Activated naive CD4-positive, alpha-beta T cell treated with anti-CD3 and anti-CD28 coated beads for 36 hours (primary cell): Measurements from ENCODE around the gene ZNF827. TPM values are rescaled to one million over a fixed set of nuclear protein-coding genes. Genes with fewer than 3 reads are reported as not detected.

Source experiments
- CTCF ChIA-PET: fragments of 350-600 bp; sonication (Branson Sonifier 250); formaldehyde crosslinking; loops from one replicate; lab custom pipeline; 2021; ENCODE audit warnings: antibody characterized with exemption; lab: Charles Lee
- DNase-seq: peaks from one replicate; pipeline ENCODE4 v3.0.0-alpha.2; 2020
- H3K27ac Mint-ChIP-seq: one replicate; pipeline ENCODE4 v1.8.0; 2021; ENCODE audit warnings: mild to moderate bottlenecking, mixed read lengths
- H3K27me3 Mint-ChIP-seq: one replicate; pipeline ENCODE4 v1.8.0; 2021; ENCODE audit warnings: low read depth, mixed read lengths
- H3K36me3 Mint-ChIP-seq: one replicate; pipeline ENCODE4 v1.8.0; 2021; ENCODE audit warnings: low read depth, mixed read lengths
- H3K4me1 Mint-ChIP-seq: one replicate; pipeline ENCODE4 v1.8.0; 2021; ENCODE audit warnings: low read depth, mixed read lengths
- H3K4me3 Mint-ChIP-seq: one replicate; pipeline ENCODE4 v1.8.0; 2021; ENCODE audit warnings: mild to moderate bottlenecking, moderate library complexity, mixed read lengths
- H3K9me3 Mint-ChIP-seq: one replicate; pipeline ENCODE4 v1.8.0; 2021; ENCODE audit warnings: mixed read lengths
- intact Hi-C: fragments of 100-400 bp; cut with micrococcal nuclease; formaldehyde crosslinking; loops from one replicate; pipeline ENCODE4 v1.15.1; 2023
- total RNA-seq, 2 experiments: library from RNA; stranded (reverse); gene quantifications; one replicate each; pipeline ENCODE4 v1.2.3, GENCODE V29; 2021

Gene ZNF827
- 10 to 100 TPM; 15.6 to 17.5 TPM for total RNA-seq

DNA sequence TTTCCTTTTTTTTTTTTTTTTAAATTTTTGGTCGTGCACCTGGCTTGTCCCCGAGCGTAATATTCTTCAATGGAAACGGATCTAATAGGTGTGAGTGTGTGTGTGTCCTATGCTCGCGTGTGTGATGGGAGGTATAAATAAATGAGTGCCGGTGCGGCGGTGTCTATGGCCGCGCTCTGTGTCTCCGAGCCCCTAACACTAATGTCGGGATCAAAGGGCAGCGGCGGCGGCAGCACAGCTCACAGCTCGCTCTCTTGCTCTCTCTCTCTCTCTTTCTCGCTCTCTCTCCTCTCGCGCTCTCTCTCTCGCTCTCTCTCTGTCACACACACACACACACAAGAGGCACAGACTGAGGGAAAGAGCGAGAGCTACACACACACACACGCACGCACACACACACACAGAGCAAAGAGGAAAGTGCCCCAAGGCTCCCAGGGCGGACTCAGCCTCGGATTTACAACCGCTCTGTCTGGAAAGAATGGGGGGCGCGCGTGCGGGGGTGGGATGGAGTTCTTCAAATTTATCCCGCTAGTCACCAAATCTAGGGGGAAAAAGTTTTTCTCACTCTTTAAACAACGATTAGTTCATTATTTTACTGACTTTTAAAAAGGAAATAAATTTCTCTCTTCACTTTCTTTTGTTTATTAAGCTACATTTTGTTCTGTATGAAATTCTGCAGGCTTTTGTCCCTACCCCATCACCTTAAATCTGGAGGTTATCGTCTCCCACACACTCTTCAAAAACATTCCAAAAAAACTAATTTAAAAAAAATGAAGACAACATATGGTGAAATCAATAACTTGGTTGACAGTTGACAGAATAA is at the start of gene ZNF827:
Gene ZNF827 (minus strand): TSS at position 206 of the 823 bp plus-strand sequence. CDS start 416 bp downstream, outside the sequence.
- CTCF ChIA-PET, result interaction anchor here (0.9 to 1.4 kb wide), 3 partner anchors 51 to 241 kb away, joined by 3 read pairs; no protein-coding TSS in a partner anchor
- intact Hi-C loops, result loop anchor here (1.0 to 10.0 kb wide), 13 partner anchors 17 to 1764 kb away; partner anchors contain the start of genes MMAA and OTUD4
- H3K36me3 Mint-ChIP-seq, result peaks cover 4% of the 10 kb centered on the region
- H3K9me3 Mint-ChIP-seq, result no peaks in the 10 kb centered on the region
- H3K4me3 Mint-ChIP-seq, result peak within 1 kb of the TSS; percentile 100
- DNase-seq, result peak; percentile 78
- H3K27ac Mint-ChIP-seq, result peak within 1 kb of the TSS; percentile 100
- no peaks in the 10 kb centered on the region for H3K27me3 Mint-ChIP-seq
- peaks cover 39% of the 10 kb centered on the region for H3K4me1 Mint-ChIP-seq

GRCh38 chr4:145984563-145984962 is 45.9 kb upstream of the ZNF827 start:
- Mint-ChIP-seq H3K9me3 (no peaks in the 10 kb centered on the region), H3K27me3 (no peaks in the 10 kb centered on the region), H3K36me3 (no peaks in the 10 kb centered on the region), H3K4me3 (no peak overlapping the region), H3K27ac (no peak overlapping the region), H3K4me1 (no peaks in the 10 kb centered on the region)
- intact Hi-C loops, result no loop called here
- no peak for DNase-seq
- CTCF ChIA-PET, result no interaction called here

DNA sequence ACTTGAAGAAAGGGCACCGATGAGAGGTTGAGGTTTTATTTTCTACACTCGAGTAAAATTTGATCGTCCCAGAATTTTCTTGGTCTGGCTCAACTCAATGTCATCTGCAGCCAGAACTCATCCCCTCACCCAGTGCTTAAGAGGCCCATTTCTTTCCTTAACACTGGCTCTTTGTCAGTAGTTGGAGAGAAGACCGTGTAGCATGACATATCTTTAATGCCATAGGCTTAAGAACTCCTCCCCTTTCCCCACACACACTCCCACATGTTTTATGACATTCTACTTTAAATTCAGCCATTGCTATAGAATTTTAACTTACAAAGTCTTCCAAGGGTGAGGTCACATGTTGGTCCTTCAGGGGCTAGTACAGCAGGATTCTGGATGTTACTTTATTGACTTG is 44.2 kb upstream of the ZNF827 start:
- DNase-seq, result no peak
- Mint-ChIP-seq H3K36me3 (no peaks in the 10 kb centered on the region), H3K27ac (no peak overlapping the region), H3K4me1 (no peaks in the 10 kb centered on the region), H3K27me3 (no peaks in the 10 kb centered on the region), H3K4me3 (no peak overlapping the region), H3K9me3 (no peaks in the 10 kb centered on the region)
- intact Hi-C loops, result no loop called here
- CTCF ChIA-PET, result interaction anchor here (0.9 kb wide), 1 partner anchor 27 kb away, joined by 3 read pairs; no protein-coding TSS in a partner anchor

GRCh38 chr4:145979160-145979559 is 40.5 kb upstream of the ZNF827 start:
- no peaks in the 10 kb centered on the region for H3K9me3 Mint-ChIP-seq
- H3K4me3 Mint-ChIP-seq, result no peak overlapping the region

GRCh38 chr4:145976680-145977079 is 38.1 kb upstream of the ZNF827 start:
- H3K4me1 Mint-ChIP-seq, result no peaks in the 10 kb centered on the region
- H3K36me3 Mint-ChIP-seq, result no peaks in the 10 kb centered on the region
- no peaks in the 10 kb centered on the region for H3K9me3 Mint-ChIP-seq
- CTCF ChIA-PET, result no interaction called here
- H3K4me3 Mint-ChIP-seq, result no peak overlapping the region
- H3K27ac Mint-ChIP-seq, result no peak overlapping the region
- intact Hi-C loops, result no loop called here
- no peaks in the 10 kb centered on the region for H3K27me3 Mint-ChIP-seq
- no peak for DNase-seq

More at GRCh38 chr4:145979160-145979559, 40.5 kb upstream of the ZNF827 start:
- H3K36me3 Mint-ChIP-seq, result no peaks in the 10 kb centered on the region
- no peaks in the 10 kb centered on the region for H3K4me1 Mint-ChIP-seq
- no peak overlapping the region for H3K27ac Mint-ChIP-seq
- DNase-seq, result no peak
- H3K27me3 Mint-ChIP-seq, result no peaks in the 10 kb centered on the region
- CTCF ChIA-PET, result no interaction called here
- intact Hi-C loops, result no loop called here

DNA sequence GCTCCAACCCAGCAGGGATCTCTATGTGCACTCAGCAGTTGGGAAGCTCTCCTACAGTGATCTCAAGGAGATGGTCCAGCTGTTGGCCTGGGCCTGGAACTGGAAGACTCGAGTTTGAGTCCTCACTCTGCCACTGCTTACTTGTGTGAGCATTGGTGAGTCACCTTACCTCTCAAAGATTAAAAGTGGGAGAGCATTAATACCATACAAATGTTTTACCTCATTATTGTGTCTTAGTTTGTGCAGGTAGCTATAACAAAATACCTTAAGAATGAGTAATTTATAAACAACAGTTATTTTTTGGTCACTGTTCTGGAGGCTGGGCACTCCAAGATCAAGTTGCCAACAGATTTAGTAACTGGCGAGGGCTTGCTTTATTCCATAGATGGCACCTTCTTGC is 21.4 kb upstream of the ZNF827 start:
- H3K9me3 Mint-ChIP-seq, result peaks cover 12% of the 10 kb centered on the region
- DNase-seq, result no peak
- peaks cover 2% of the 10 kb centered on the region for H3K27me3 Mint-ChIP-seq
- CTCF ChIA-PET, result no interaction called here
- no peak overlapping the region for H3K4me3 Mint-ChIP-seq
- intact Hi-C loops, result no loop called here
- no peaks in the 10 kb centered on the region for H3K4me1 Mint-ChIP-seq
- H3K36me3 Mint-ChIP-seq, result no peaks in the 10 kb centered on the region
- H3K27ac Mint-ChIP-seq, result no peak overlapping the region

DNA sequence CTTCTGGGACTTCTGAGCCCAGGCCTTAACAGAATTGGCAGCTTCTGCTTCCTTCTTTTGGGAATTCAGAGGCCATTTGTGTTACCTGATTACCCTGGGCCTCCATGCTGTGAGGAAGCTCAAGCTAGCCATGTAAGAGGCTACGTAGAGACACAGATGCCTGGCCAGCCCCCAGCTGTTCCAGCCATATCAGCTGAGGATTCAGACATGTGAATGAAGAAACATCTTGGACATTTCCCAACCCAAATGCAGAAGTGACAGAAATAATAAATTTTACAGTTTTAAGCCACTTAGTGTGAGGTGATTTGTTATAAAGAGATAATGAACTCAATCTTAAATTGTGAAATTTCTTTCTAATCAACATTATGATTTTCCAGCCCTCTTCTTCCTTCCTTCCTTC is 18.7 kb upstream of the ZNF827 start:
- no peak overlapping the region for H3K27ac Mint-ChIP-seq
- no peak overlapping the region for H3K4me3 Mint-ChIP-seq
- no peaks in the 10 kb centered on the region for H3K36me3 Mint-ChIP-seq
- CTCF ChIA-PET, result interaction anchor here (0.6 to 2.7 kb wide), 2 partner anchors 12 to 192 kb away, joined by 5 to 12 read pairs; no protein-coding TSS in a partner anchor
- no peaks in the 10 kb centered on the region for H3K4me1 Mint-ChIP-seq
- H3K27me3 Mint-ChIP-seq, result no peaks in the 10 kb centered on the region
- intact Hi-C loops, result loop anchor here (2.0 to 5.0 kb wide), 2 partner anchors 960 to 1139 kb away; no protein-coding TSS in a partner anchor
- no peak for DNase-seq
- H3K9me3 Mint-ChIP-seq, result peaks cover 6% of the 10 kb centered on the region

DNA sequence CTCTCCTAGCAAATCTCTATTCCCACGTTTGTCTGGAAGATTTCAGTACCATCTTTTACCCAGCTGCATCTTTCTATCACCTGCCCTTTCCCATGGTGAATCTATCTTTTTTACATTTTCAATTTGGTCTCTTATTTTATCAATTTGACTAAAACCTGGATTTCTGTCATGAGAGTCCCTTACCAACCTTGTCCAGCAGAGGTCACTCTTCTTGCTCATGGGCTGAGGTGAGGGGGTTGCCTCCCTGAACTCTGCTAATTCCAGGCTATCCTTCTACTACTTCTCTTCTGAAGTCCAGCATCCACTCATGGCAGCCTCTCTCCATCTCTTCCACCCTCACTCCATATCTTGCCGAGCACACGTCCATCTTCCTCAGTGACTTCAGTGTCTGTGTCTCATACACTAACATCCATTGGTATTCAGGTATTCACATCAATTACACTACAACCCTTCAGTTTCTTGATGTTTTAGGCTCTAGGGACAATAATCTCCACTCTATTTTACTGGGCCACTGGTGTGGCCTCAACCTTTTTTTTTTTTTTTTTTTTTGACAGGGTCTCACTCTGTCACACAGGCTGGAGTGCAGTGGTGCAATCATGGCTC is 17.8 kb upstream of the ZNF827 start:
- H3K27me3 Mint-ChIP-seq, result no peaks in the 10 kb centered on the region
- no peaks in the 10 kb centered on the region for H3K36me3 Mint-ChIP-seq
- H3K27ac Mint-ChIP-seq, result no peak overlapping the region
- peak; percentile 41 for DNase-seq
- CTCF ChIA-PET, result interaction anchor here (0.6 to 2.7 kb wide), 7 partner anchors 9 to 850 kb away, joined by 3 to 12 read pairs (median 4); no protein-coding TSS in a partner anchor
- no peak overlapping the region for H3K4me3 Mint-ChIP-seq
- no peaks in the 10 kb centered on the region for H3K4me1 Mint-ChIP-seq
- peaks cover 6% of the 10 kb centered on the region for H3K9me3 Mint-ChIP-seq
- intact Hi-C loops, result loop anchor here (1.0 to 5.0 kb wide), 3 partner anchors 18 to 1140 kb away; partner anchors contain the start of gene ZNF827

DNA sequence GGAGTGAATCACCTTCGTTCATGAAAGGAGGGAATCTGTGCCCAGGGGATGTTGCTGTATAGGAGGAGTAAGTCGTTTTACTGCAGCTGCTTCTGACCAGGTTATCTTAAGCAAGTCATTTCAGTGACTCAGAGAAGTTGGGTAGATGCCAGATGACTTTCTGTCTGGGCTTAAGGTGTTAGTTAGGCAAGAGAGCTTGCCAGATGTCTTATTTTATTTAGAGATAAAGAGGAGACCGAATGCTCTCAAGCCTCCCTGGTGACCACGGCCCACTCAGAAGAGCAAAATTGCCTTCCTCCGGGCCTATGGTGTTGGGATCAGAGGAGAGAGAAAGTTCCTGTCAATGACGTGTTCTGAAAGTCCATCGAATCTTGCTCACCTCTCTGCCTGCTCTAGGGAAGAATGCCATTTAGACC is 16.3 kb upstream of the ZNF827 start:
- Mint-ChIP-seq H3K27me3 (no peaks in the 10 kb centered on the region), H3K9me3 (peaks cover 6% of the 10 kb centered on the region), H3K27ac (no peak overlapping the region), H3K4me3 (no peak overlapping the region), H3K4me1 (no peaks in the 10 kb centered on the region), H3K36me3 (no peaks in the 10 kb centered on the region)
- CTCF ChIA-PET, result interaction anchor here (1.3 to 2.7 kb wide), 3 partner anchors 10 to 323 kb away, joined by 3 to 12 read pairs (median 4); no protein-coding TSS in a partner anchor
- intact Hi-C loops, result loop anchor here (5.0 kb wide), 1 partner anchor 962 kb away; no protein-coding TSS in a partner anchor
- DNase-seq, result no peak

DNA sequence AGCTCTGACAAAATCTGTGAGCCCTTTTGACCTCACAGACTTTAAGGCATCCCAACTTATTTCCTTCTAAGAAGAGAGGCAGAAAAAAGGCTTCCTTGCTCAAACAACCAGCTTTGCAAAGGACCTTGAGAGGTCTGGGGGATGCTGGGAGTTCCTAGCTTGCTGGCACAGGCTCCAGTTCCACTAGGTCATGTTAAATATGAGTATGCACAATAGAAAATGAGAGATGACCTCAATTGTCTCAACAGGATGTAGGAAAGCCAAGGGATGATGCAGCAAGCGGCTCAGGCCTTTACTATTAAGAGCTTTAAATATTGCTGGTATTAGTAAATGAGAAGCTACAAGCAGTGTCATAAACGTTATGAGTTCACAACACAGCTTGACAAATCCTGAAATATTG is 13.3 kb upstream of the ZNF827 start:
- DNase-seq, result no peak
- H3K4me1 Mint-ChIP-seq, result no peaks in the 10 kb centered on the region
- no peak overlapping the region for H3K4me3 Mint-ChIP-seq
- CTCF ChIA-PET, result interaction anchor here (0.7 to 1.0 kb wide), 3 partner anchors 9 to 886 kb away, joined by 3 to 4 read pairs (median 3); no protein-coding TSS in a partner anchor
- H3K36me3 Mint-ChIP-seq, result no peaks in the 10 kb centered on the region
- intact Hi-C loops, result no loop called here
- no peaks in the 10 kb centered on the region for H3K9me3 Mint-ChIP-seq
- H3K27ac Mint-ChIP-seq, result no peak overlapping the region
- H3K27me3 Mint-ChIP-seq, result peaks cover 5% of the 10 kb centered on the region

- Mint-ChIP-seq H3K4me3 (no peak overlapping the region), H3K36me3 (no peaks in the 10 kb centered on the region), H3K27ac (no peak overlapping the region), H3K9me3 (no peaks in the 10 kb centered on the region), H3K27me3 (peaks cover 5% of the 10 kb centered on the region), H3K4me1 (peaks cover 1% of the 10 kb centered on the region)
- CTCF ChIA-PET, result interaction anchor here (1.1 to 2.4 kb wide), 2 partner anchors 11 to 328 kb away, joined by 3 to 12 read pairs; no protein-coding TSS in a partner anchor
- no peak for DNase-seq
- intact Hi-C loops, result no loop called here
Observed at GRCh38 chr4:145945431-145946155, 7.0 kb upstream of the ZNF827 start.
